ENCODE results near the gene SCN5A. TPM values are rescaled to one million over a fixed set of nuclear protein-coding genes. Genes with fewer than 3 reads are reported as not detected.

Gene SCN5A
- total RNA-seq, 1 donor from 2014 or later: 3.9 TPM

DNA sequence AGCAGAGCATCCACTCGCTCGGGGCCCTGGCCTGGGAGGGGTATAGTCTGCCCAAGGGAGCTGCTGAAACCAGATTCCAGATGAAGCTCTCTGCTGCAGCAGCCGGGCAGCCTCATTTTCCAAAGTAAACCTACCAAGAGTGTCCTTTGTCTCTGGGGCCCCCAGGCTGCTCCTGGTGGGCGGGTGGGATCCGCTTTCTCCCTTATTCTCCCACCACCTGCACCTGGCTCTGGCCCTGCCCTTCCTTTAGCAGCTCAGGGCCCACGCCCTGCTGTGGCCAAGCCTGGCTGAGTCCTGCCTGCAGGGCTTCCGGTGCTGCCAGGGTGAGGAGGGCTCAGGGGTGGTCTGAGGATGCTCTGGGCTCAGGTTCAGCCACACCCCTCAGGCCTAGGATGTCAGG, 13.0 kb downstream of the SCN5A start:
- Mint-ChIP-seq H3K27me3 (ENCODE audit: insufficient read depth, low read depth) (peaks cover 65% of the 10 kb centered on the region), H3K36me3 (no peaks in the 10 kb centered on the region), H3K4me1 (peaks cover 14% of the 10 kb centered on the region), H3K9me3 (peaks cover 4% of the 10 kb centered on the region), H3K27ac (no peak overlapping the region), H3K4me3 (no peak overlapping the region)
- no peaks in the 10 kb centered on the region for H3K27me3 ChIP-seq
- H2AFZ ChIP-seq (replicated peaks): no peak overlapping the region
- H3F3A ChIP-seq (ENCODE audit: low read depth): peaks cover 23% of the 10 kb centered on the region
- peak overlapping the region; percentile 8 for H3K4me2 ChIP-seq
- H3K79me2 ChIP-seq (ENCODE audit: low read depth): no peaks in the 10 kb centered on the region
- no peak overlapping the region for H3K27ac ChIP-seq
- peaks cover 18% of the 10 kb centered on the region for H4K20me1 ChIP-seq (ENCODE audit: low read depth)
- H3K9ac ChIP-seq: no peak overlapping the region
- TF ChIP-seq, protein P1, sequence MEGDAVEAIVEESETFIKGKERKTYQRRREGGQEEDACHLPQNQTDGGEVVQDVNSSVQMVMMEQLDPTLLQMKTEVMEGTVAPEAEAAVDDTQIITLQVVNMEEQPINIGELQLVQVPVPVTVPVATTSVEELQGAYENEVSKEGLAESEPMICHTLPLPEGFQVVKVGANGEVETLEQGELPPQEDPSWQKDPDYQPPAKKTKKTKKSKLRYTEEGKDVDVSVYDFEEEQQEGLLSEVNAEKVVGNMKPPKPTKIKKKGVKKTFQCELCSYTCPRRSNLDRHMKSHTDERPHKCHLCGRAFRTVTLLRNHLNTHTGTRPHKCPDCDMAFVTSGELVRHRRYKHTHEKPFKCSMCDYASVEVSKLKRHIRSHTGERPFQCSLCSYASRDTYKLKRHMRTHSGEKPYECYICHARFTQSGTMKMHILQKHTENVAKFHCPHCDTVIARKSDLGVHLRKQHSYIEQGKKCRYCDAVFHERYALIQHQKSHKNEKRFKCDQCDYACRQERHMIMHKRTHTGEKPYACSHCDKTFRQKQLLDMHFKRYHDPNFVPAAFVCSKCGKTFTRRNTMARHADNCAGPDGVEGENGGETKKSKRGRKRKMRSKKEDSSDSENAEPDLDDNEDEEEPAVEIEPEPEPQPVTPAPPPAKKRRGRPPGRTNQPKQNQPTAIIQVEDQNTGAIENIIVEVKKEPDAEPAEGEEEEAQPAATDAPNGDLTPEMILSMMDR (IDR thresholded peaks at IDR 0.05): no peak
- no peak for TF ChIP-seq EZH2 (IDR thresholded peaks at IDR 0.05)
- no peak for TF ChIP-seq EZH2phosphoT487 (IDR thresholded peaks at IDR 0.05)
- peaks cover 31% of the 10 kb centered on the region for H3K4me1 ChIP-seq
- no peak for DNase-seq (ENCODE audit: low spot score)
- no peaks in the 10 kb centered on the region for H3K9me3 ChIP-seq (ENCODE audit: low read depth)
- no peak overlapping the region for H3K4me3 ChIP-seq
- H3K36me3 ChIP-seq: no peaks in the 10 kb centered on the region

DNA sequence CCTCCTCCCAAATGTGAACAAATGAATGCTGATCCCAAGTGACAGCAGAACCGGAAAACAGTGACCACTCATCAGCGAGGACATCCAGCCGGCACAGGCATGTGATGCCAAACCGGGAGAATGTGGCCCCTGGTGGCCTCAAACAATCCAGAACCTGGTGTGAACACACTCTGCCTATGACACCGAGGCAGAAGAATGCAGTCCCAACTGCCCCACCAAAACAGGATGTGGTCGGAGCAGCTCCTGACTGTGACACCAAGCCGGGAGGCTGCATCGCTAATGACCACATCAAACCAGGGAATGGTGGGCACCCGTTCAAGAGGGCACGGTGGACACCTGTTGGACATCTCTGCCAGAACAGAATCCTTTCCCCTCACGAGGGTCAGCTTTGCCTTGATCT, 15.4 kb downstream of the SCN5A start:
- no peak overlapping the region for H3K27ac ChIP-seq
- no peaks in the 10 kb centered on the region for H3K79me2 ChIP-seq (ENCODE audit: low read depth)
- H3K27ac Mint-ChIP-seq: no peak overlapping the region
- TF ChIP-seq EZH2phosphoT487 (IDR thresholded peaks at IDR 0.05) (no peak), EZH2 (IDR thresholded peaks at IDR 0.05) (no peak)
- TF ChIP-seq, protein P1 (IDR thresholded peaks at IDR 0.05): no peak
- H3K9me3 ChIP-seq (ENCODE audit: low read depth): no peaks in the 10 kb centered on the region
- no peaks in the 10 kb centered on the region for H3K36me3 ChIP-seq
- H4K20me1 ChIP-seq (ENCODE audit: low read depth): peaks cover 8% of the 10 kb centered on the region
- H2AFZ ChIP-seq (replicated peaks): no peak overlapping the region
- H3K4me1 ChIP-seq: peaks cover 19% of the 10 kb centered on the region
- DNase-seq (ENCODE audit: low spot score): no peak
- no peaks in the 10 kb centered on the region for H3K36me3 Mint-ChIP-seq
- peaks cover 57% of the 10 kb centered on the region for H3K27me3 Mint-ChIP-seq (ENCODE audit: insufficient read depth, low read depth)
- no peak overlapping the region for H3K9ac ChIP-seq
- no peak overlapping the region for H3K4me3 ChIP-seq
- H3K4me1 Mint-ChIP-seq: peaks cover 6% of the 10 kb centered on the region
- peaks cover 4% of the 10 kb centered on the region for H3K9me3 Mint-ChIP-seq
- no peaks in the 10 kb centered on the region for H3K27me3 ChIP-seq
- no peak overlapping the region for H3K4me3 Mint-ChIP-seq
- no peak overlapping the region for H3K4me2 ChIP-seq
- no peaks in the 10 kb centered on the region for H3F3A ChIP-seq (ENCODE audit: low read depth)

DNA sequence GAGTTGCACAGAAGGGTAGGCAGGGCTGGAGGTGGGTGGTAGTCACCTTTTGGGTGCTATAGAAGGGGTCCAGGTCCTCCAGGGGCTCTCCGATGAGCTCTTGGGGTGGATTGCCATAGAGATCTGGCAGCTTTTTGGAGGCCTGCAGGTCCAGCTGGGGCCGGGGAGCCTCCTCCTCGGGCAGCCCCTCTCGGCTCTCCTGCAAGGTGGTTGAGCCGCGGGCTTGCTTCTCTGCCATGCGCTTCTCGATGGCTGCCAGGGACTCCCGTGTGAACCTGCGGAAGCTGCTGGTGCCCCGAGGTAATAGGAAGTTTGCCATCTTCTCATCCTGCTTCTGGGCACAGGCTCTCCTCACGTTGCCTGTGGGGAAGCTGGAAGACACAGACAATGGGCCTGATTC, 16.5 kb downstream of the SCN5A start:
- Histone ChIP-seq H3K4me2 (no peak overlapping the region), H2AFZ (replicated peaks) (no peak overlapping the region), H3K9me3 (ENCODE audit: low read depth) (no peaks in the 10 kb centered on the region), H3K27ac (no peak overlapping the region), H3K9ac (no peak overlapping the region), H3K36me3 (no peaks in the 10 kb centered on the region), H3K4me3 (no peak overlapping the region), H3K79me2 (ENCODE audit: low read depth) (no peaks in the 10 kb centered on the region), H3K4me1 (peaks cover 19% of the 10 kb centered on the region), H3F3A (ENCODE audit: low read depth) (no peaks in the 10 kb centered on the region), H3K27me3 (no peaks in the 10 kb centered on the region), H4K20me1 (ENCODE audit: low read depth) (peaks cover 8% of the 10 kb centered on the region)
- no peaks in the 10 kb centered on the region for H3K36me3 Mint-ChIP-seq
- peaks cover 5% of the 10 kb centered on the region for H3K4me1 Mint-ChIP-seq
- H3K27me3 Mint-ChIP-seq (ENCODE audit: insufficient read depth, low read depth): peaks cover 49% of the 10 kb centered on the region
- H3K27ac Mint-ChIP-seq: no peak overlapping the region
- no peak for DNase-seq (ENCODE audit: low spot score)
- no peak for TF ChIP-seq EZH2phosphoT487 (IDR thresholded peaks at IDR 0.05)
- TF ChIP-seq, protein P1 (IDR thresholded peaks at IDR 0.05): no peak
- no peak for TF ChIP-seq EZH2 (IDR thresholded peaks at IDR 0.05)
- H3K9me3 Mint-ChIP-seq: peaks cover 4% of the 10 kb centered on the region
- H3K4me3 Mint-ChIP-seq: no peak overlapping the region
